ENCODE results near the gene STYXL2.

DNA sequence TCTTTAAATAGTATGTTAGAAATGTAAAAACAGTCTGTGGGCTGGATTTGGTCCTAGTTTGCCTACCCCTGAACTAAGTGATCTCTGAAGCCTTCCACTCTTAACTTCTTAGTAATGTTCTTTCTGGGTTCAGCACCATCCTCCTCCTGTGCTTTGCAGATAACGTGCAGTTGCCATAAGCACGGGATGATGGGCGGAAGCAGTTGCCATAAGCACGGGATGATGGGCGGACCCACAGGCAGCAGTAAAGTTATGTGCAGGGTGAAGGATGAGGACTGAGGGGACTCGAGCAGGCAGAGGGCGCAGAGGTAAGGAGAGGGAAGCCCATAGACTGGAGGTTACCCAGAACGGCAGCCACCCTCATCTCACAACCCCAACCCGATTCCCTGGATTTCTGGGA lies 29.3 kb upstream of the STYXL2 start:
- TF ChIP-seq CTCF (IDR thresholded peaks at IDR 0.05 in 4 of 5, conservative IDR thresholded peaks at IDR 0.05 in 1 of 5) (no peak), POLR2A (IDR thresholded peaks at IDR 0.05) (no peak)
